DMS153 treated with DMSO at 0.1 percent for 48 hours (cell line): ENCODE measurements around the gene CHD6.

Experiments
- DNase-seq: peaks from one replicate; lab custom pipeline; 2025; ENCODE audit not compliant: unreplicated experiment; lab: John Stamatoyannopoulos, UW

The CHD6 gene

DNA sequence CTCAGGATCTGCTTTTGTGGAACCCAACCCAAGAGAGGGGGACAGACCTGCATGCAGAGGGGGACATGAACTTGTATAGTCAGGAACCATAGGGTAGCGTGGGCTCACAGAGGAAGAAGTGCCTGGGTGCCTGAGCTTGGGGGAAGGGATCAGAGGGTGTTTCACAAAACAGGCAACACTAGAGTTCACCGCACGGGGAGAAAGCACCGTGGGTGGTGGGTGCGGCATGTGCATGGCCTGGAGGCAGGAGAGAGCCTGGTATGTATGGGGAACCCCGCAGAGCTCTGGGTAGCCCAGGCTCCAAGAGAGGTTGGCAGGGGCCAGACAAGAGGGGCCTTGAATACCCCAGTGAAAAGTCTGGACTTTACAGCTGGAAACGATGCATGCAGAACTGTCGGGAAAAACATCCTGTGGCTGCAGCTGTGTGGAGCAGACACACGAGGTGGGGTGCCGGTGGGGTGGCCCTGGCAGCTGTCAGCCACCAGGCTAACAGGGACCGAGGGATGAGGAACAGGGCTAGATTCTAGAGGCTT, 244.9 kb downstream of the CHD6 start:
- no peak for DNase-seq

DNA sequence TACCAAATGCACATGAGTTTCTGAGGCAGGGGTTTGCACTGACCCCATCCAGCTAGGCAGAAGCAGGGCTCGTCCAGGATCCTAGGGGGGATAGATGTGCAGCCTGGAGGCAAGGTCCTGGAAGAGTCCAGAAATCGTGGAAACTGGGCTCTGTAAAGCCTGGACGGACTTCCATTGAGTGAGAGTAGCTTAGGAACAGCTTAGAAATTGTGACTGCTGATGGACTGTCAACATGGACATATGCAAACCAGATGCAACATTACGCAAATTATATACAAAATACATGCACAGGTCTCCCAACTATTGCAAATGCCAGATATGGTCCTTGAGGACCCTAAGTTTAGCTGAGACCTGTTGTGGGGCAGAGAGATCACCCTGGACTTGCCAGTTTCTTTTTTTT, 246.8 kb downstream of the CHD6 start:
- DNase-seq, result no peak

DNA sequence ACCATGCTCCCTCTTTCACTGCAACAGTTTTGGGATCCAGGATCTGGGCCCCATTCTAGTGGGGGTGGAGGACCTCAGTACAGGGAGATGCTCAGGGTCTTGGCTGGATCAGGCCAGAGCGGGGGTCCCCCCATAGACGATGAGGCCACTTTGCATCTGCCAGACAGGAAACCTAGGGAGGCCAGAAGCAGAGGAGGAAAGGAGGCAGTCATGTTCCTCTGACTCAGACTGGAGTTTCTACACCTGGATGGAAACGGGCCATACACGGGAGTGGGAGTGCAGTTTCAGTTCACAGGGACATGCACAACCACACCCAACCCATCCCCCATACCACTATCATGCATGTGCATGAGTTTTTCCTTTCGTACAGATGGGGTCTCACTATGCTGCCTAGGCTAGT, 248.0 kb downstream of the CHD6 start:
- DNase-seq, result no peak

DNA sequence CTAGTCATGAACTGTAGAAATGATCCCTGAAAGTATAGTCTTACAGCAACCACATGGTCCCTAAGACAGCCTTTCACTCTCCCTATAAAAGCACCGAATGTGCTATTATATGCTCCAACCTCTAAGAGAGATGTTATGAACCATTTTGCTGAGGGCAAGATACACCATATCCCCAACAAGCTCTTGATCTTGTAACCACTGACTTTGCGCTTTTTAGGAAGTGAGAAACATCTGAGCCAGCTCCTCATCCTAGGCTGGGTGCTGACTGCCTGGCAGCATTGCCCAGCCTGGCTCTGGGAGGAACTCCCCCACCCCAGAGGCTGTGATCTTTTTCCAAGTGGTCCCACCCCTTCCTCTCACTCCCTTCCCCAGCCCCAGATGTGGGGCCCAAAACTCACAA, 248.5 kb downstream of the CHD6 start:
- DNase-seq, result no peak

DNA sequence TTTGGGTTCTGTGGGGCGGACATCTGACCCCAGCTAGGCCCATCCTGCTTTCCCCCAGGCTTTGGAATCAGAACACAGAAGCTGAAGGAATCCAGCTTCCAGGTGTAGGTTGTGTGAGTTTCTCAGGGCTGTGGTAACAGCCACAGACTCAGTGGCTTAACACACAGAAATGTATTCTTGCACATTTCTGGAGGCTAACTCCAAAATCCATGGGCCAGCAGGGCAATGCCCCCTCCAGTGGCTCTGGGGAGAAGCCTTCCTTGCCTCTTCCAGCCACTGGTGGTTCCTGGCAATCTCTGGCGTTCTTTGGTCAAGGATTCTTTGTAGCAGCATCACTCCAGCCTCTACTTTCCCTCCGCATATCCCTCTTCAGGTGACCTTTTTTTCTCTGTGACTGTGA, 250.2 kb downstream of the CHD6 start:
- no peak for DNase-seq

DNA sequence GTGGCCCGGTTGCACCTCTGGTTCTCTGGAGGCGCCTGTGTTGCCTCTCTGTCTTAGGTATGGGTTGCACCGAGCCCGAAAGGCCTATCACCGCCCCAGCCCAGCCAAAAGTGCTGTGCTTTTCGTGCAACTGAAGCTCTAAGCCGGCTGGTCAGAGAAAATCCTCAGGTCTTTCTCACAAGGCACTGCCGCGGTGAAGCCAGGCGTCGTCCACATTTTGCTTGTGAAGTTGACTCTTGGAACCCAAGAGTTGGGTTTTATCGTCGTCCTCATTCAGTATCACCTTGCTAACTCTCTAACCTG, 250.8 kb downstream of the CHD6 start:
- DNase-seq, result no peak

DNA sequence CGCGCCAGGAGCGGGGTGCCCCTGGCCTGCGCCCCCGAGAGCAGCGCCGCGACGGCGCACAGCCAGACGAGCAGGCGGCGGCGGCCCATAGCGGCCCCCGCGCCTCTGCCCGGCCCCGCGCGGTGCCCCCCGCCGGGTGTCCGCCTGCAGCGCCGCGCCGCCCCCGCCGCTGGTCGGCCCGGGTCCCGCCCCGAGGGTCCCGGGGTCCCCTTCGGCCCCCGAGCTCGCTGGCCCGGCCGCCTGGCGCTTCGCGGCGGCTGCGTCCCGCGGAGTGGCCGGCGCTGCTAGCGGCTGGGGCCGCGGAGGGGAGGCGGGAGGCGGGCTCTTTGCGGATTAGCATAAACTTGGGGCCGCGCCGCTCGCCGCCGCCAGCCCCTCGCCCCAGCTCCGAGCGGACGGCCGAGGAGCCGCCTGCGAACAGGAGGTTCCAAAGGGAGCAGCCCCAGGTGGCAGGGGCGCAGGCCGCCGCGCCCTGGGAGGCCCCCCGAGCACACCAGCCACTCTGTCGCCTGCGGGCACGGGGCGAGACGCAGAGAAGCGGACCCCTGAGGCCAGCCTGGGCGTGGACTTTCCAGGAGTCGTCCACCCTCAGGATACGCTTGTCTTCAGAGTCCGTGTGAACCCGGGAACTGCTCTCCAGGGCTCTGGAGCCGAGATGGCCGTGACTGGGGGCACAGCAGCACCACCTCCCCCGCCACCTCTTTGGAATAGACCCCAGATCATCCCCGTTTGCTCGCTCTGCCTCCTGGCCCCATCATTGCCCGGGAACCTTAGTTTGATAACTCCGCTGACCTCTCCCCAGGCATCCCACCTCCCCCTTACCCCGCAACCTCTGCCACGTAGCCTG, 251.4 kb downstream of the CHD6 start, which contains the start of gene EMILIN3:
TSS of gene EMILIN3 (minus strand) at position 273 of the 847 bp plus-strand sequence. CDS start at position 89, 184 bp downstream.
- no peak for DNase-seq

DNA sequence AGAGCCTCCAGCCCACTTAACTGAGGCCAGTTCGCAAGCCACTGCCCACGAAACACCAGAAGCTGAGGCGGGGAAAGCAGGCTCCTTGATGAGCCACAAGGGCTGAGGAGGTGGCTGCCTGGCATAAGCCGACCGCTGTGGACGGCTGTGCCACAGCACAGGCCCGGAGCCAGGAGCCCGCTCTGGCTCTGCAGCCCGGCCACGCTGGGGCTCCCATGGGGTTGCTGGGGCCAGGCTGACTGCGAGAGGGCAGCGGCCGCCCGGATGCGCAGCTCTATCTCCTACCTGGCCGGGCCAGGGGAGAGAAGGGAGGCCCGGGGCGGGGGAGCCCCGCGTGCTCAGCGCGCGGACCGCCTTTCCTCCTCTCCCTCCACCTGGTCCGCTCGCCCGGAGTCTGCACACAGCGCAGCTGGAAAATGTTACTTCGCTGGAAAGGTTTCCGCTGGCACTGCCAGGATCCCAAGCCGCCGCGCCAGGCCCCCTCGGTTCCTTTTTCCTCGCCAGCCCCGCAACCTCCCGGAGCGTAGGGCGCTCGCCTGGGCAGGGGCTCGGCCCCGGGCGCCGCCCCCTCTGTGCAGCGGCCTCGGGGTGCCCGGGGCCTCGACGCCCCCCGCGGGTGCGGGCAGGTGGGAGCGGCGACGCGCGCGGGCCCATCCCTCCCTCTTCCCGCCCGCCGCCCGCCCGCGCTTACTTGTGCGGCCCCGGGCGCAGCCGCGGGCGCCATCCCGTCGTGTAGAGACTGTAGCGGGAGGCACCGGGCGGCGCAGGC, 252.2 kb downstream of the CHD6 start:
- no peak for DNase-seq

DNA sequence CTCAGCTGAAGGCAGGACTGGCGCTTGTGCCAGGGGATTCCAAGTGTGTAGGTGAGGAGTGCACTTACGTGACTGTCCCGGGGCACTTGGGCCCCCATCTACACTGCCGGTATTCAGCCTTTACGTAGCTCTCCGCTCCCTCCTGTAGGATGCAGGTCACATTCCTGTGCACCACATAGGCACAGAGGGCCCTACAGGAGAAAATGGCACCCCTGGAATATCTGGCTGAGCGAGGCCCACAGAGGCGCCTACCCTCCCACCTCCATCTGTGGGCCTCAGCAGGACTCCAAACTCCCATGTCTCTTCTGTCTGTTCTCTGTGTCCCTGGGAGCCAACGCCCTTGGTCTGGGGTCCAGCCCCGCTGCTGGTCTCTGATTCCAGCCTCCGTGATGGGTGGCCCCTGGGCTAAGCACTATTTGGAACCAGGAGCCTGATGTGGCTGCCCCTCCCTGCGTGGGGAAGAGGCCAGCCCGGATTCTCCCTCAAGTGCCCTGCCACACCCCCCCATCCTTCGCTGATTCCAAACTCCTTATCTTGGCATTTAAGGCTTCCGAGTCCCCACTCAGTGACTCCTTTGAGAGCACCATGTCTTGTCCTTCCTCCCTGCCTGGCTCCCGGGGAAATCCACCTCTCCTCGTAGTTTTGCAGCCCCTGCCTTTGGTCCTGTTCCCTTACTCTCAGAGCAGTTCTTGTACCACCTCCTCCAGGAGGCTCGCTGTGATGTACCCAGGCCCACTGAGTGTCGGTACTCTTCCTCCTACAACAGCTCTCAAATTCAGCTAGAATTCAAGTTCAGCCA, 253.0 kb downstream of the CHD6 start:
- no peak for DNase-seq

DNA sequence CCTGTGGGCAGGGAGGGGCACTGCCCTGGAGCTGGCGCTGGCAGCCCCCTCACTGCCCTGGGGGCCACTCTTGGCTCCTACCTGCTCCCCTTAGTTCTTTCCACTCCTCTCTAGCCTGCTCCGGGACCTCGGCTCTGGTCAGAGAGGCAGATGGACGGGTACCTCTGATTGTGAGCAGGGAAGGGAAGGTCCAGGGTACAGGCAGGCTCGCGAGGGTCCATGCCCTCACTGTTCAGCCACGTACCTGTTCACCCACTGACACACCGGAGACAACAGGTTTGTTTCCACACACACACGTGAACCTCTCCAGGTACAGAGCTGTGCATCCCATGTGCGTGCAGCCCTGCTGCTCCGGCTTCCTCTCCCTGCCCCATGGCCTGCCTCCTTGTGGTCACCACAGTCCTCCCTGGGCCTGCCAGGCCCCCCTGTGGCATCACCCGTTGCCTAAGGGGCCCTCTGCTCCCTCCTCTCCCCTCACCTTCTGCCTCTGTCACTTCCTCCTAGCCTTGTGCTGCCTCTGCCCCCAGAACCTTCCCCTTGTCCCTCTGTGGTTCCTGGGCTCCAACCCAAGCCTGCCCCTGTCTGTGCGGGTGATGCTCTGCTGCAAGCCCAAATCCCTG, 253.8 kb downstream of the CHD6 start:
- DNase-seq, result no peak

DNA sequence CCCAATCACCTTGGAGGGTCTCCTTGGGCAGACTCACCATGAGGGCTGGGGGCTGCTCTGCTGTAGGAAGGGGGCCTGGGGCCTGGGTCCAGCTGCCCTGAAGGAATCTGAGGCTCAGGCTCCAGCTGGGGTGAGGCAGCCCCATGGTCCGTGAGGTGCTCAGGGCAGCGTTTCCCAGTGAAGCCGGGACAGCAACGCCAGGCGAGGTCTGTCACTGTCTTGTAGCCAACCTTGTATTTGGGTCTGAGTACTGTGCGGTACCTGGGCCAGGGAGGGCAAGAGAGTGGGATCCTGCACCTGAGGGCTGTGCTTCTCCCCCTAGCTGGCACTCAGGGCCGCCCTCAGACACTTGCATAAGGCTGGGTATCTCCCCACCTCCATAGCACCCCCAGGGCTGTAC, 254.6 kb downstream of the CHD6 start:
- no peak for DNase-seq

DNA sequence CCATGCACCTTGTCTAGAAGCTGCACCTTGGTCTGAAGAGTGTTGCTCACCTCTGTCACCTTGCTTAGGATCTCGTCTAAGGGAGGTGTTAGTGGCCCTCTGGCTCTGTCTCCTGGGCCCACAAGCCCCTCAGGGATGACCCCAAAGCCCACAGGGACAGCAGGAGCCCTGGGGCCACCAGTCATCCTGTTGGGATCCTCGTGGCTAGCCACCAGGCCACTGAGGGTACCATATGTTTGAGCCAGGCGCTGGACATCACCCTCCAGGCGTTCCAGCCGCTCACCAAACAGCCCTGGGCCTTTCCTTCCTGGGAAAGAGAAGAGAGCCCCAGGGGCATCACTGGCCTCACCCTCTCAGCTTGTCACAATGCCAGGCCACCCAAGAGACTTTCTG, 255.4 kb downstream of the CHD6 start:
- DNase-seq, result no peak

DNA sequence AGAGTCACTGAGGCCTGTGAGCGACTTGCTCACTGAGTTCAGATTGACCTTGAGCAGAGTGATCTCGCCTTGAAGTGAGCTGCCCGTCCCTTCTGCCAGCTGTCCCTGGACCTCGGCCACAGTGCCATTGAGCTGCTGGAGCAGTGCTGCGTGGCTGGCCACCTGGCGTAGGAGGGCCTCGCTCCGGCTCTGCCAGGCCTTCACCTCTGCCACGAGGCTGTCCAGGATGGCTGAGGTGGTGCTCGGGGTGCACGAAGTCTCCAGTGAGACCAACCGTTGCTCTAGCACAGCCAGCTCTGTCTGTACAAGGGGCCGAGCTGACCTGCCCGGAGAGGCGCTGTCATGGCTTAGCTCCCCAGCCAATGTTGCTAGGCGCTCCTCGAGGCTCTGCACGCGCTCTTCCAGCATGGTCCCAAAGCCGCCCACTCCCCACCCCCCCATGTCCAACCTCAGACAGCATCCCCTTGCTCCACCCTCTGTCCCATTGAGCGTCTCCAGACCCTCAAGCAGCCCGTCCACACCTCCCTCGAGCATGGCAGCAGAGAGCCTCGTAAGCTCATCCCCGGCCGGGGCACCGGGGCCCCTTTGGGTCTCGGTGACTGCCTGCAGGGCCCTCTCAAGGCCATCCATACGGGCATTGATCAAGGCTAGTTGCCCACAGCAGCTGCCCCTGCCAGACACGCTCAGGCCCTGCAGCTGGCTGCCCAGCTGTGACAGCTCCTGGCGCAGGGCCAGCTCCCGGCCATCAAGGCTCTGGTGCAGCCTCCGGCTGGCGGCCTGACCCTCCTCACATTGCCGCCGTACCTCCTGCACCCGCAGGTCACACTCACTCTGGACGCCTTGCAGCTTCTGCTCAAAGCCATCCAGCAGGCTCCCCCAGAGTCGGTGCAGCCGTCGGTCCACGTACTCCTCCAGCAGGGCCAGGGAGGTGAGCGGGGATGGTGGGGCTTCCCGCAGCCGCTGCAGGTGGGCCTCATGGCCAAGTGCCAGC, 256.1 kb downstream of the CHD6 start:
- no peak for DNase-seq

DNA sequence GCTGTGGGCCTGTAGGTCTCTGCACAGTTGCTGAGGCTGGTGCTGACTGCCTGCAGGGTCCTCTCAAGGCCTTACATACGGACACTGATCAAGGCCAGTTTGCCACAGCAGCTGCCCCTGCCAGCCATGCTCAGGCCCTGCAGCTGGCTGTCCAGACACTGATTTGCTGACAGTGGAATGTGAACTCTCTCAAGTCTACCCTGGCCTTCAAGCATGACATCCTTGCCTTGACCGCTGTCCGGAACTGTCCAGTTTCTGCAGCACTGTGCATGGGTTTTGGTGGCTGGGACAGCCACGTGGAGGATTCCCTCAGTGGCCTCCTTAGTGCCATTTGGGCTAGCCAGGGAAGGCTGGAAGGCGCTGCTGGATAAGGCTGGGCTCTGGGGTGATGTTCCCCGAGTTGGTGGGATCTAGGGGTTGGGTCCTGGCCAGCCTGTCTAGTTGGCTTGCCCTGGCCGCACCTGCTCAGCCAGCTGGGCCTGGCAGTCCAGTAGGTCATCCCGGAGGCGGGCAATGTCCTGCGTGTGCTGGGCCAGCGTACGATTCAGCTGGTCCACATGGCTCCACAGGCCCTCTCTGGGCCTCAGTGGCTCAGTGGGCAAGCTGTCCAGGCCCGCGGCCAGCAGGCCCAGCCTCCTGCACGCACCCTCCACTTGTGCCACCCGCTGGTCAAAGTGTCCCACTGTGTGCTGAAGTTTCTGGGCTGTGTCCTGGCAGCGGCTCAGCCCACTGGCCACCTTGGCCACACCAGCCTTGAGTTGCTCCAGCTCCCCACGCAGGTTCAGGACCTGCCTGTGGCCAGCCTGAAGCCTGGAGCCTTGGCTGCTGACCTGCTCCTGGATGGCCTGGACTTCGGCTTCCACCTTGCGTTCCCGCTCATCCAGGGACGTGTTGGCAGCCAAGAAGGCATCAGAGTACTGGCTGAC, 257.1 kb downstream of the CHD6 start:
- no peak for DNase-seq

DNA sequence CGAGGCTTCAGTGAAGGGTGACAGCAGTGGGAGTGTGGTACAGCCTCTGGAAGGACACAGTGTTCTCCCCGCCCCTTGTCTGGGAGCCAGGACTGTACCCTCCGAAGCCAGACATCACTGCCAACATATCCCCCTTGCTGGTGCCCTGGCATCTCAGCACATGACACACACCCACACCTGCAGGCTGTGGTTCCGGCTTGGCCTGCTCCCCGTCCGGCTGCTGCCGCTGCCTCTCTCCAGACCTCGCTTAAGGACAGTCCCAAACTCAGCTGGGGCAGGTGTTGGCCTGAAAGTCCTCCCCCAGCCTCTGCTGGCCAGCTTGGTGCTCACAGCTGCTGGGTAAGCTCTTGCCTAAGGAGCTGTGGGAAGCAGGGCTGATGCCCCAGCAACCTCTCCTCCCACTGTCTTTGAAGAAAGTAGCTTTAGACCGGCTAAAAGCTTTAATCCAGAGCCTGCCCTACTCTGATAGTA, 258.6 kb downstream of the CHD6 start:
- DNase-seq, result no peak

DNA sequence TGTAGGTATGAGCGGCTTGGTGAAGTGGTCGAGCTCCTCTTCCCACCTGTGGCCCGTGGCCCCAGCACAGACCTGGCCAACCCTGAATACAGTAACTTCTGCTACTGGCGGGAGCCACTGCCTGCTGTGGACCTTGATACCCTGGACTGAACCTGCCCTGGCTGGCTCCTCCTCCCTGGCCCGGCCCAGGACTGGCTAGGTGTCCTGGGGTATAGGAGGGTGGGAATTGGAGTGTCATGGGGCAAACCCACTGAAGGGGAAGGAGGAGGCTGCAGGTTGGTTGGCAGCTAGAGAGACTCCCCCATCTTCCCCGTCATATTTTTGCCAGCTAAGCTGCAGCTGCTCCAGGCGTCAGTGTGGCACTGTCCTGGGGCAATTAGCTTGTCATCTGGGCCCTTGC, 259.5 kb downstream of the CHD6 start:
- DNase-seq, result no peak

DNA sequence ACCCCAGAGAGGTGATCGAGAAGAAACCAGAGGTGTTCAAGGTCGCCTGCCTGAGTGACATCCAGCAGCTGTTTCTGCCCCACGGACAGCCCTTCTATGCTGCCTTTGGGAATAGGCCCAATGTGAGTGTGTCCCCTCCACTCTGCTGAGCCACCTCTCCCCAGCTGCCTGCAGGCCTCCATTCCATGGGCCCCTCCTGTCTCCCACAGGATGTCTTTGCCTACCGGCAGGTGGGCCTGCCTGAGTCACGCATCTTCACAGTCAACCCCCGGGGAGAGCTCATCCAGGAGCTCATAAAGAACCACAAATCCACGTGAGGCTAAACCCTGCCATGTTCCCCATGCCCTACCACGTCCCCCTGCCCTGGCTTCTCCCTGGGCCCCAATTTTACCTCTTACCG, 259.9 kb downstream of the CHD6 start:
- no peak for DNase-seq

DNA sequence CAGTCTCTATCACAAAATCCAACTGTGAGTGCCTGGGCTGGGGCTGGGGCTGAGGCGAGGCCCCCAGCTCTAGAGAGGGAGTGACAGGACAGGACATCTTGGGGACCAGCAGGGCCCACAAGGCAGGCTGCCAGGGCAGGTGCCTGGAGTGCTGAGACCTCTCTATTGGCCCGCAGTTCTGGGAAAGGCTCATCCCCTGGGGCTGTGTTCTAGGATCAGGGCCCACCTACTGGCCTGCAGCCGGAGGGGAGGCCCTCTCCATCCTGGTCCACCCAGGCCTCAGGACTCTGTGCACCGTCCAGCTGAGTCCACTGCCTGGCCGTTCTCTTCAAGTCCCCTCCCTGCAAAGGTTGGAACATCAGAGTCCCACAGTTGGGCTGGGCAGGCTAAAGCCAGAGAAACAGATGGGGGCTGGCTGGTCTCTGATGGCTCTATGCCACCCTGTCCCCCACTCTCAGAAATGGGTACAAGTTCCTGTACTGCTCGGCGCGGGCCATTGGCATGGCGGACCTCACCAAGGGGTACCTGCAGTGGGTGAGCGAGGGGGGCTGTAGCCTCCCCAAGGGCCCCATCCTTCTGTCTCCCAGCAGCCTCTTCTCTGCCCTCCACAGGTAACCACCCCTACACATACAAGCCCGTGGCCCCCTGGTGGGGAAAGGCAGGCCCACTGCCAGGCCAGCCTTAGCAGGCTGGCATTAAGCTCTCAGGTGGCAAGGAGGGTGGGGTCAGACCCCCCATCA, 260.6 kb downstream of the CHD6 start:
- DNase-seq, result no peak
